Gastroesophageal sphincter (tissue), 4 donors: ENCODE measurements around the gene PCK2. TPM values are rescaled to one million over a fixed set of nuclear protein-coding genes. Genes with fewer than 3 reads are reported as not detected.

Experiments used
- ATAC-seq: fragments of 150-250 bp; one replicate; pipeline ENCODE4 v1.9.1; 2016; ENCODE audit warnings: mild to moderate bottlenecking, moderate library complexity
- H3K27ac ChIP-seq, 4 donors: fragments of 200-600 bp; sonication (generic) in 3 of 4; 1 replicate in 3 of 4; 2 replicates in 1 of 4; pipeline ENCODE4 v1.5.1; 2016 to 2019
- H3K27me3 ChIP-seq: fragments of 200-600 bp; sonication (generic); one replicate; pipeline ENCODE4 v1.5.1; 2019
- H3K36me3 ChIP-seq, 2 donors: fragments of 200-600 bp; sonication (generic); one replicate each; pipeline ENCODE4 v1.5.1; 2019; ENCODE audit warnings: control low read depth in 1 of 2
- H3K4me1 ChIP-seq, 3 donors: fragments of 200-600 bp; sonication (generic); 1 replicate in 2 of 3; 2 replicates in 1 of 3; pipeline ENCODE4 v1.5.1; 2016 to 2019; ENCODE audit warnings: control low read depth in 2 of 3
- H3K4me3 ChIP-seq, 2 donors: fragments of 200-600 bp; sonication (generic); one replicate each; pipeline ENCODE4 v1.5.1; 2019; ENCODE audit warnings: mild to moderate bottlenecking in 1 of 2, moderate library complexity in 1 of 2
- H3K9me3 ChIP-seq, 3 donors: fragments of 200-600 bp; sonication (generic); one replicate each; pipeline ENCODE4 v1.5.1; 2017 to 2019; ENCODE audit warnings: control low read depth in 2 of 3
- EP300 ChIP-seq: sonication (generic); formaldehyde crosslinking; IDR thresholded peaks from one replicate; pipeline ENCODE4 v1.6.1; 2017; ENCODE audit warnings: antibody characterized with exemption, mild to moderate bottlenecking
- POLR2A ChIP-seq, 2 donors: fragments of 450-650 bp; IDR thresholded peaks; one replicate each; pipeline ENCODE4 v1.6.1; 2017; ENCODE audit warnings: antibody characterized with exemption in 2 of 2, mild to moderate bottlenecking in 2 of 2, moderate library complexity in 1 of 2
- POLR2AphosphoS5 ChIP-seq: sonication (generic); formaldehyde crosslinking; IDR thresholded peaks from one replicate; pipeline ENCODE4 v1.6.1; 2017; ENCODE audit warnings: antibody characterized with exemption
- WGBS, 2 donors: methylation state at CpG; one replicate each; pipeline ENCODE4 v1.1.5; 2018; ENCODE audit warnings: low coverage in 1 of 2; 5-methylcytosine and 5-hydroxymethylcytosine counted together
- total RNA-seq, 4 donors: library from RNA; depleted of rRNA; stranded (reverse); fragments of >200 nt; gene quantifications; one replicate each; pipeline ENCODE4 v1.1.0, GENCODE V29; 2016
- TF ChIP-seq, protein P1 (sequence below), 4 experiments: fragments of 200-600 bp in 2 of 4; fragments of 450-650 bp in 2 of 4; sonication (generic) in 1 of 4; IDR thresholded peaks; one replicate each; pipeline ENCODE4 v1.5.1; 2017 to 2019; ENCODE audit warnings: antibody characterized with exemption in 4 of 4, mild to moderate bottlenecking in 2 of 4, moderate library complexity in 2 of 4

The PCK2 gene
- total RNA-seq, 4 donors from 2014 or later: 9.2 to 14.9 (median 11.6) TPM

DNA sequence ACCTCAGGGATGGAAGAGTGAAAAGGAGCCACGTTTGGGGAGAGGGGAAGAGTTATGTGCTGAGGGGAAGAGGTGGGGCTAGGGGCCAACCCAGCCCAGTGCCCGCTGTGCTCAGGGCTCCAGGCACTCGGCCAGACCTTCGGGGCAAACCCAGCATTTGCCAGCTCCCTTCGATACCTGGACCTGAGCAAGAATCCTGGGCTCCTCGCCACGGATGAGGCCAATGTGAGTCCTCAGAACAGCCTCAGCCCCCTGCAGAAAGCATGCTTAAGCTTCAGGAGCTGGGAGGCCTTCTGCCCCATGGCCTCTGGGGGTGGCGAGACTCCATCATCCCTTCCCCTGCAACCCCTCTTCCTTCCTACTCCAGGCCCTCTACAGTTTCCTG, 37.3 kb upstream of the PCK2 start:
- H3K27ac ChIP-seq: no peak overlapping the region
- H3K27me3 ChIP-seq: peaks cover 46% of the 10 kb centered on the region
- no peak for ATAC-seq
- no peaks in the 10 kb centered on the region for H3K9me3 ChIP-seq
- WGBS, 2 donors: 57% methylated on average over 6 of the region's 8 CpGs; no CpG with 5 or more reads in 1 of the 2 donors
- H3K36me3 ChIP-seq: no peaks in the 10 kb centered on the region
- TF ChIP-seq POLR2A (IDR thresholded peaks at IDR 0.05): no peak
- no peak for TF ChIP-seq EP300
- no peak for TF ChIP-seq POLR2AphosphoS5
- TF ChIP-seq, protein P1, sequence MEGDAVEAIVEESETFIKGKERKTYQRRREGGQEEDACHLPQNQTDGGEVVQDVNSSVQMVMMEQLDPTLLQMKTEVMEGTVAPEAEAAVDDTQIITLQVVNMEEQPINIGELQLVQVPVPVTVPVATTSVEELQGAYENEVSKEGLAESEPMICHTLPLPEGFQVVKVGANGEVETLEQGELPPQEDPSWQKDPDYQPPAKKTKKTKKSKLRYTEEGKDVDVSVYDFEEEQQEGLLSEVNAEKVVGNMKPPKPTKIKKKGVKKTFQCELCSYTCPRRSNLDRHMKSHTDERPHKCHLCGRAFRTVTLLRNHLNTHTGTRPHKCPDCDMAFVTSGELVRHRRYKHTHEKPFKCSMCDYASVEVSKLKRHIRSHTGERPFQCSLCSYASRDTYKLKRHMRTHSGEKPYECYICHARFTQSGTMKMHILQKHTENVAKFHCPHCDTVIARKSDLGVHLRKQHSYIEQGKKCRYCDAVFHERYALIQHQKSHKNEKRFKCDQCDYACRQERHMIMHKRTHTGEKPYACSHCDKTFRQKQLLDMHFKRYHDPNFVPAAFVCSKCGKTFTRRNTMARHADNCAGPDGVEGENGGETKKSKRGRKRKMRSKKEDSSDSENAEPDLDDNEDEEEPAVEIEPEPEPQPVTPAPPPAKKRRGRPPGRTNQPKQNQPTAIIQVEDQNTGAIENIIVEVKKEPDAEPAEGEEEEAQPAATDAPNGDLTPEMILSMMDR (IDR thresholded peaks at IDR 0.05): no peak
- no peak overlapping the region for H3K4me3 ChIP-seq
- H3K4me1 ChIP-seq: peaks cover 2 to 20% (median 5%) of the 10 kb centered on the region in 3 donors

DNA sequence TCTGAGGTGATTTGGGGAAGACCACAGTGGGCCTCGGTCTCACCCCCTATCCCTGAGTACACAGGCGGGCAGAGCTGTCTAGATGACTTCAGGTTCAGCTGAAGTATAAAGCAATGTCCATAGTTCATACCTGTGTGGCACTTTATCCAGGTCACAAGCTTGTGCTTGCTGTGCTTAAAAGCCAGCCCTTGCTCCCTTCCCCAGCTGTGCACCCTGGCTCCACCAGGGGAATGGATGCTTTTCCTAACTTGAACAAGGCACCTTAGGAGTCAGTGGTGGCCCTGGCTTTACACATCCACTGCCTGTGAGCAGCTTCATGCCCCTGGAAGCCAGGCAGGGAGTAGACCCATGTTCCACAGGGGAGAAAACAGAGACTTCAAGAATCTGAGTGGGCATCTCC, 36.8 kb upstream of the PCK2 start:
- H3K36me3 ChIP-seq: no peaks in the 10 kb centered on the region
- TF ChIP-seq POLR2A (IDR thresholded peaks at IDR 0.05): no peak
- TF ChIP-seq EP300: no peak
- TF ChIP-seq, protein P1 (IDR thresholded peaks at IDR 0.05): no peak
- no peak for TF ChIP-seq POLR2AphosphoS5
- H3K4me1 ChIP-seq: peaks cover 2 to 15% (median 2%) of the 10 kb centered on the region in 3 donors
- no CpG with 5 or more reads among the region's 2 CpGs for WGBS, 2 donors
- no peaks in the 10 kb centered on the region for H3K9me3 ChIP-seq
- H3K4me3 ChIP-seq: no peak overlapping the region
- ATAC-seq: no peak
- H3K27me3 ChIP-seq: peaks cover 46% of the 10 kb centered on the region
- H3K27ac ChIP-seq: no peak overlapping the region

DNA sequence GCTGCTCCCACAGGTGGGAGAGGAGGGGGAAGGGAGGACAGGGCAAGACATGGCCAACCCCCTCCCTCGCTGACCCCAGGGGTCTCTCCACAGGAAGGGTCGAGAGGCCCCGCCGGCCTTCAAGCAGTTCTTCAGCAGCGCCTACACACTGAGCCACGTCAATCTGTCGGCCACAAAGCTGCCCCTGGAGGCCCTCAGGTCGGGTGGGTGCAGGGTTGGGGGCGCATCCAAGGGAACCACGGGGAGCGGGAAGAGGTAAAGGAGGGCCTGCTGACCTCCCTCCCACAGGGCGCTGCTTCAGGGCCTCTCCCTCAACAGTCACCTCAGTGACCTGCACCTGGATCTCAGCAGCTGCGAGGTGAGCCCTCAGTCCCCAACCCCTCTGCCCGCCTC, 36.2 kb upstream of the PCK2 start:
- no peak for ATAC-seq

DNA sequence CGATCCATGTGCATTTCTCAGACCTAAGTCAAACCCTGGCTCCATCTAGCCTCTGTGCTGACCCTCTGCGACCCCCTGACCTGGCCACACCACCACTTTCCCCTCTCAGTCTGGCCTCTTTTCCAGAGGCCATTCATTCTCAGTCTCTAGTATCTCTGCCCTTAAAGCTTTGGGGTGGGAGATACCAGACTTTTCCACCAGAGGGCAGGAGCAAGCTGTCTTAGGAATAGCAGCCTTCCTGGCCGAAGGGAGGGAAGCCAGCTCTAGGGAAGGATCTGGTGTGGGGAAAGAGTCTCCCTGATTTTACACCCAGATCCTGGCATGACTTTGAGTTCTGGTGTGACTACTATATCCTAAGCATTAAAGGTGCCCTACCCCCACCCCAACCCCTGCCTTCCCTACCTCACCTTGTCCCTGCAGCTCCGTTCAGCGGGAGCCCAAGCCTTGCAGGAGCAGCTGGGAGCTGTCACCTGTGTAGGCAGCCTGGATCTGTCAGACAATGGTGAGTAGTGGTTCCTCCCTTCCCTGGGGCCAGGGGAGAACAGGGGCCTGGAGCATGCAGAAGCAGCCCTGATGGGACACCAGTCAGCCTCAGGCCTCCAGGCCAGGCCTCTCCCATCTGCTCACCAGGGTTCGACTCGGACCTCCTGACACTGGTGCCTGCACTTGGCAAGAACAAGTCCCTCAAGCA, 35.7 kb upstream of the PCK2 start:
- 28 to 50% methylated on average over 2 of the region's 7 CpGs for WGBS, 2 donors
- H3K27ac ChIP-seq: no peak overlapping the region
- H3K4me1 ChIP-seq: peaks cover 0 to 7% (median 0%) of the 10 kb centered on the region in 3 donors
- no peak overlapping the region for H3K4me3 ChIP-seq
- peak; percentile 81 for ATAC-seq
- no peaks in the 10 kb centered on the region for H3K36me3 ChIP-seq
- H3K9me3 ChIP-seq: no peaks in the 10 kb centered on the region
- peaks cover 44% of the 10 kb centered on the region for H3K27me3 ChIP-seq
- TF ChIP-seq, protein P1 (IDR thresholded peaks at IDR 0.05): peak in 3 of 4 experiments; percentile 73 to 97 (median 94)
- TF ChIP-seq POLR2AphosphoS5 (no peak), POLR2A (IDR thresholded peaks at IDR 0.05) (no peak), EP300 (no peak)

More for the DNA sequence above, 36.2 kb upstream of the PCK2 start:
- peaks cover 0 to 9% (median 0%) of the 10 kb centered on the region in 3 donors for H3K4me1 ChIP-seq
- 52 to 67% methylated on average over 1 to 2 of the region's 14 CpGs for WGBS, 2 donors
- H3K27me3 ChIP-seq: peaks cover 46% of the 10 kb centered on the region
- no peak overlapping the region for H3K27ac ChIP-seq
- H3K4me3 ChIP-seq: no peak overlapping the region
- H3K9me3 ChIP-seq: no peaks in the 10 kb centered on the region
- TF ChIP-seq, protein P1 (IDR thresholded peaks at IDR 0.05): no peak
- TF ChIP-seq POLR2A (IDR thresholded peaks at IDR 0.05) (no peak), EP300 (no peak), POLR2AphosphoS5 (no peak)
- H3K36me3 ChIP-seq: no peaks in the 10 kb centered on the region

DNA sequence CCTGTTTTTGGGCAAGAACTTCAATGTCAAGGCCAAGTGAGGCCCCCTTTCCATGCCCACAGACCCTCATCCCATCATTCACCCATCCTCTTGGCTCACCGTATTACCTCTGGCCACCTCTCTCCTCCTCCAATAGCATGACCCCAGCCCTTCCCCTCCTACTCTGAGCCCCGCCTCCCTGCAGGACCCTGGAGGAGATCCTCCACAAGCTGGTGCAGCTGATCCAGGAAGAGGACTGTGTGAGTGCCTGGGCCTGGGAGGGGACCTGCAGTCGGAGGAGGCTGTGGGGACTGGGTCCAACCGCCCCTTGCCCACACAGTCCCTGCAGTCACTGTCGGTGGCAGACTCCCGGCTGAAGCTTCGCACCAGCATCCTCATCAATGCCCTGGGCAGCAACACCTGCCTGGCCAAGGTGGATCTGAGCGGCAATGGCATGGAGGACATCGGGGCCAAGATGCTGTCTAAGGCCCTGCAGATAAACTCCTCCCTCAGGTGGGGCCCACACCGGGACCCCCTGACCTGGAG, 35.1 kb upstream of the PCK2 start:
- TF ChIP-seq POLR2A (IDR thresholded peaks at IDR 0.05) (no peak), POLR2AphosphoS5 (no peak), EP300 (no peak)
- TF ChIP-seq, protein P1 (IDR thresholded peaks at IDR 0.05): no peak
- no peak for ATAC-seq
- H3K4me3 ChIP-seq: no peak overlapping the region
- 90 to 92% methylated on average over 2 to 3 of the region's 10 CpGs for WGBS, 2 donors
- H3K27ac ChIP-seq: no peak overlapping the region
- H3K9me3 ChIP-seq: no peaks in the 10 kb centered on the region
- peaks cover 39% of the 10 kb centered on the region for H3K27me3 ChIP-seq
- H3K4me1 ChIP-seq: peaks cover 0 to 7% (median 0%) of the 10 kb centered on the region in 3 donors
- no peaks in the 10 kb centered on the region for H3K36me3 ChIP-seq
